Fibroblast of the conjunctiva (primary cell): Measurements from ENCODE around the gene CHD1L.
"Not testable (repeated sequence)": the region's sequence is repeated elsewhere in the genome, so short reads cannot be mapped to it uniquely, and the experiment has no call there.

Source experiments
- DNase-seq: peaks from one replicate; pipeline ENCODE4 v3.0.0-alpha.2; 2010; ENCODE audit warnings: low read depth

Gene CHD1L

GRCh38 chr1:147242449-147243227 is at the start of gene CHD1L:
Gene CHD1L (plus strand): TSS chr1:147242684. CDS start chr1:147242704, 20 bp downstream.
- peak; percentile 93 for DNase-seq

- not testable (repeated sequence) for DNase-seq
Measured at GRCh38 chr1:147197324-147197723, 45.2 kb upstream of the CHD1L start.

GRCh38 chr1:147201276-147201675 is 41.2 kb upstream of the CHD1L start:
- no peak for DNase-seq

GRCh38 chr1:147201786-147202185 is 40.7 kb upstream of the CHD1L start:
- DNase-seq: no peak

GRCh38 chr1:147202576-147202975 is 39.9 kb upstream of the CHD1L start:
- no peak for DNase-seq

- no peak for DNase-seq
Measured at GRCh38 chr1:147204080-147204479, 38.4 kb upstream of the CHD1L start.

GRCh38 chr1:147207192-147207591 is 35.3 kb upstream of the CHD1L start:
- no peak for DNase-seq

- no peak for DNase-seq
Measured at GRCh38 chr1:147208619-147209018, 33.9 kb upstream of the CHD1L start.

- DNase-seq: no peak
Measured at GRCh38 chr1:147209825-147210821, 32.4 kb upstream of the CHD1L start.

- no peak for DNase-seq
Measured at GRCh38 chr1:147210987-147211386, 31.5 kb upstream of the CHD1L start.

- no peak for DNase-seq
Measured at GRCh38 chr1:147211577-147211976, 30.9 kb upstream of the CHD1L start.

- DNase-seq: no peak
Measured at GRCh38 chr1:147213271-147213670, 29.2 kb upstream of the CHD1L start.

GRCh38 chr1:147214325-147214724 is 28.2 kb upstream of the CHD1L start:
- DNase-seq: no peak

- DNase-seq: no peak
Measured at GRCh38 chr1:147214842-147215539, 27.5 kb upstream of the CHD1L start.

- DNase-seq: no peak
Measured at GRCh38 chr1:147215540-147215916, 27.0 kb upstream of the CHD1L start.

- no peak for DNase-seq
Measured at GRCh38 chr1:147216124-147216523, 26.4 kb upstream of the CHD1L start.

GRCh38 chr1:147217141-147217540 is 25.3 kb upstream of the CHD1L start:
- no peak for DNase-seq

- DNase-seq: no peak
Measured at GRCh38 chr1:147218606-147219005, 23.9 kb upstream of the CHD1L start.

- no peak for DNase-seq
Measured at GRCh38 chr1:147223740-147224615, 18.5 kb upstream of the CHD1L start.

- peak; percentile 41 for DNase-seq
Measured at GRCh38 chr1:147225193-147225730, 17.2 kb upstream of the CHD1L start, which contains the start of gene FMO5. Gene FMO5 (minus strand): TSS chr1:147225339. CDS start chr1:147225029, 310 bp downstream.

GRCh38 chr1:147231032-147231431 is 11.5 kb upstream of the CHD1L start:
- DNase-seq: not testable (repeated sequence)
